GM12878 (cell line): ENCODE results near the gene MAST1. TPM values are rescaled to one million over a fixed set of nuclear protein-coding genes. Genes with fewer than 3 reads are reported as not detected.
A peak's percentile ranks its signal among the peaks of the same experiment; 100 is the strongest.

Source experiments
- ESRRA ChIP-seq: IDR thresholded peaks from 2 replicates; pipeline ENCODE4 v1.6.1; 2012; ENCODE audit warnings: mild to moderate bottlenecking, low read length, improper control_type of control experiment
- ETV6 ChIP-seq, 2 experiments: fragments of 450-650 bp in 1 of 2; IDR thresholded peaks in 1 of 2; conservative IDR thresholded peaks in 1 of 2; 2 replicates each; pipeline ENCODE4 v1.6.1; 2014; ENCODE audit warnings: antibody characterized with exemption in 1 of 2, borderline replicate concordance in 1 of 2, low read depth in 1 of 2, mild to moderate bottlenecking in 1 of 2, moderate library complexity in 1 of 2
- PBX3 ChIP-seq: IDR thresholded peaks from 2 replicates; pipeline ENCODE4 v1.6.1; 2011; ENCODE audit warnings: mild to moderate bottlenecking, low read depth, low read length, moderate library complexity; ENCODE audit not compliant: insufficient replicate concordance
- REST ChIP-seq: IDR thresholded peaks from 2 replicates; pipeline ENCODE4 v1.6.1; 2012; ENCODE audit warnings: mild to moderate bottlenecking, low read depth, low read length
- ZNF217 ChIP-seq: fragments of 450-650 bp; IDR thresholded peaks from 2 replicates; pipeline ENCODE4 v1.6.1; 2017; ENCODE audit warnings: antibody characterized with exemption, mild to moderate bottlenecking
- ZNF24 ChIP-seq: fragments of 450-650 bp; IDR thresholded peaks from 2 replicates; pipeline ENCODE4 v1.6.1; 2017; ENCODE audit warnings: antibody characterized with exemption, mild to moderate bottlenecking
- ZNF592 ChIP-seq: fragments of 450-650 bp; IDR thresholded peaks from 2 replicates; pipeline ENCODE4 v1.6.1; 2017; ENCODE audit warnings: mild to moderate bottlenecking, moderate library complexity
- polyA plus RNA-seq, 11 experiments: library from polyadenylated mRNA; depleted of rRNA in 4 of 11; unstranded in 6 of 11; stranded (reverse) in 5 of 11; fragments of >200 nt; fragmentation: Nextera tagmentation in 4 of 11; fragmentation: Illumina TruSeq in 1 of 11; extraction: Ambion mirVana in 4 of 11; extraction: Trizol in 1 of 11; gene quantifications; 1 replicate in 1 of 11; 2 replicates in 10 of 11; pipeline versions ENCODE4 v1.2.1 to v1.2.3, GENCODE V29; 2011 to 2016; ENCODE audit warnings: inconsistent platforms in 2 of 11, missing spikeins in 2 of 11, low read depth in 1 of 11
- total RNA-seq, 4 experiments: library from RNA; depleted of rRNA in 3 of 4; stranded (reverse); fragments of >200 nt in 3 of 4; fragmentation: Illumina TruSeq in 1 of 4; extraction: Trizol in 1 of 4; gene quantifications; 2 replicates each; pipeline versions ENCODE4 v1.2.1 to v1.2.3, GENCODE V29; 2013 to 2021

Gene MAST1
- total and polyA plus RNA-seq, 10 of the 15 experiments (the other 5 are each of a cell fraction or from before 2014, with no cell fraction given), result 0.08 to 0.79 (median 0.44) TPM; not detected in 1

- TF ChIP-seq REST (no peak), ZNF24 (no peak), PBX3 (peak; percentile 54), ZNF592 (no peak), ZNF217 (no peak), ESRRA (peak; percentile 14; the same call in 1 of the 2 replicates), ETV6 (conservative IDR thresholded peaks at IDR 0.05 in 1 of 2, IDR thresholded peaks at IDR 0.05 in 1 of 2; ENCODE audit: borderline replicate concordance in 1 of 2, low read depth in 1 of 2) (no peak)
These were observed 46.1 kb upstream of the MAST1 start (continued) for GRCh38 chr19:12792051-12792852.
